GM13976 (cell line): ENCODE measurements around the gene CREG1.

Experiments used
- DNase-seq: peaks from one replicate; pipeline ENCODE4 v3.0.0; 2012; ENCODE audit warnings: low spot score
- in situ Hi-C: fragments of 300-500 bp; cut with MboI; formaldehyde crosslinking; loops from one replicate; pipeline ENCODE4 v1.12.0; 2022; ENCODE audit warnings: low sequenced_read_pairs, mixed read lengths, inconsistent platforms; ENCODE audit not compliant: unreplicated experiment
- TF ChIP-seq, protein P1 (sequence below): IDR thresholded peaks from 2 replicates; pipeline ENCODE4 v1.5.1; 2012; ENCODE audit warnings: borderline replicate concordance, mild to moderate bottlenecking; ENCODE audit not compliant: insufficient read depth; ENCODE audit errors: extremely low read depth, missing control alignments, control extremely low read depth

CREG1 gene

DNA sequence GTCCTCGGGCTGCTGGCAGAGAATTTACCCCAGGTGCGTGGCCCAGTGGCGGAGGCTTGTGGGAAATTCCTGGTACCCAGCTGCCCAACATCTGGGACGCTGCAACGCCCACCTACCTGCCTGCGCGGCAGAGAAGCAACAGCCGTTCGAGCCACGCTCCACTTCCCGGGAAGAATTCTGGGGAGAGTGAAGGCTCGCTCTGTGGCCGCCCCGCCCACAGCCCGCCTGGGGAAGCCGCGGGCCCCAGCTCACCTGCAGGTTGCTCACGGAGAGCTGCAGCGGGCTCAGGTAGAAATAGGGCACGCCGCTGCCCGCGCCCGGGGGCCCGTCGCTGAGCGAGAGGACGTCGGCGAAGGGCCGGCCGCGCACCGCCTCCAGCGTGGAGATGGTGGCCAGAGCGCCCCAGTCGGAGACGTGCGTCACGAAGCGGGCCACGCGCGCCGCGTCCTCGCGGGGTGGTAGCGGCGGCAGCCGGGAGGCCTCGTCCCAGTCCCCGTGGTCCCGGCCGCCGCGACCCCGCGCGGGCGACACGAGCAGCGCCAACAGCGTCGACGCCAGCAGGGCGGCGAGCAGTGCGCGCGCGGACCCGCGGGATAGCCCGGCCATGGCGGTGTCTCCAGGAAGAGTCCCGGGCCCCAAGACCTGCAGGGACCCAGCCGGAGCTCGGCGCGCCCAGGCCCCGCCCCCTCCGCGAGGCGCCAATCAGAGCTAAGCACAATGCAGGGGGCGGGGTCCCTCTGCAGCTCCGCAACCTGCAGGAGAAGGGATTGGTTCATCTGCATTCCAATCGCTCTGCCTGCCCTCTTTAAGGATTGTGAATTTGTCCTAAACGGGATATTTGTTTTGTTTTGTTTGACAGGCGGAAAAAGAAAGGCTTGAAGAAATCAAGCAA lies at the start of gene CREG1:
CREG1 (minus strand) TSS at position 627 of the 892 bp plus-strand sequence.
- TF ChIP-seq, protein P1, sequence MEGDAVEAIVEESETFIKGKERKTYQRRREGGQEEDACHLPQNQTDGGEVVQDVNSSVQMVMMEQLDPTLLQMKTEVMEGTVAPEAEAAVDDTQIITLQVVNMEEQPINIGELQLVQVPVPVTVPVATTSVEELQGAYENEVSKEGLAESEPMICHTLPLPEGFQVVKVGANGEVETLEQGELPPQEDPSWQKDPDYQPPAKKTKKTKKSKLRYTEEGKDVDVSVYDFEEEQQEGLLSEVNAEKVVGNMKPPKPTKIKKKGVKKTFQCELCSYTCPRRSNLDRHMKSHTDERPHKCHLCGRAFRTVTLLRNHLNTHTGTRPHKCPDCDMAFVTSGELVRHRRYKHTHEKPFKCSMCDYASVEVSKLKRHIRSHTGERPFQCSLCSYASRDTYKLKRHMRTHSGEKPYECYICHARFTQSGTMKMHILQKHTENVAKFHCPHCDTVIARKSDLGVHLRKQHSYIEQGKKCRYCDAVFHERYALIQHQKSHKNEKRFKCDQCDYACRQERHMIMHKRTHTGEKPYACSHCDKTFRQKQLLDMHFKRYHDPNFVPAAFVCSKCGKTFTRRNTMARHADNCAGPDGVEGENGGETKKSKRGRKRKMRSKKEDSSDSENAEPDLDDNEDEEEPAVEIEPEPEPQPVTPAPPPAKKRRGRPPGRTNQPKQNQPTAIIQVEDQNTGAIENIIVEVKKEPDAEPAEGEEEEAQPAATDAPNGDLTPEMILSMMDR = no peak
- in situ Hi-C loops = no loop called here
- peak; percentile 96 for DNase-seq

- TF ChIP-seq, protein P1 = no peak
- peak; percentile 25 for DNase-seq
- in situ Hi-C loops = no loop called here
These were observed 49.3 kb upstream of the CREG1 start for GRCh38 chr1:167602840-167603239.

GRCh38 chr1:167601442-167602383 lies 48.2 kb upstream of the CREG1 start:
- DNase-seq = peak; percentile 49
- in situ Hi-C loops = no loop called here
- TF ChIP-seq, protein P1 = no peak

DNA sequence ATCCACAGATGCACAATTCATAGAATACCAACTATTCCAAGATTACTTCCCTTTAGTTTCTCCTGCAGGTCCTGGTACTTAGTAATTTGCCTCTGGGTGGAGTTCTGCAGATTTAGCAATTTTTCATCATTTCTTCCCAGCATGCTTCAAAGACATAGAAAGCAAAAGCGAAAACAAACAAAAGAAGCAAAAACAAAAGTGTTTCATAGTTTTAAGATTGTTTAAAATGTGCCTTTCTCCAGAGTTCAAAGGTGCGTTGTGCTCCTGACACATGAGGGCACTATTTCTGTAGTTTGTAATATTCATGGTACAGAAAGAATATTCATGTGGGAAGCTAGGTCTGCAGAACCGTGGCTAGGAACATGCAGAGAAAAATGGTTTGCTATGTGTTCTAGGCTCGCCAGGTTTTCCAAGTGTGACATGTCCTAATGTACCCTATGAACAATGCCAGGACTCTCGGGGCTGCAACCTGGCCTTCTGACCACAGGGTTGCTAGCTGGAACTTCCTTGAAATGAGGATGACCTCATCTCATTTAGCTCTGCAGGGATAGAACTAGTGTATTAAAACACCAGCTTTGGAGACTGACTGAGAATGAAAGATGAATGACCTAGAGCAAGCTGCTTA lies 46.5 kb upstream of the CREG1 start:
- DNase-seq = peak; percentile 67
- in situ Hi-C loops = no loop called here
- TF ChIP-seq, protein P1 = peak; percentile 66

GRCh38 chr1:167594822-167595221 lies 41.3 kb upstream of the CREG1 start:
- no peak for DNase-seq
- in situ Hi-C loops = no loop called here
- TF ChIP-seq, protein P1 = no peak

DNA sequence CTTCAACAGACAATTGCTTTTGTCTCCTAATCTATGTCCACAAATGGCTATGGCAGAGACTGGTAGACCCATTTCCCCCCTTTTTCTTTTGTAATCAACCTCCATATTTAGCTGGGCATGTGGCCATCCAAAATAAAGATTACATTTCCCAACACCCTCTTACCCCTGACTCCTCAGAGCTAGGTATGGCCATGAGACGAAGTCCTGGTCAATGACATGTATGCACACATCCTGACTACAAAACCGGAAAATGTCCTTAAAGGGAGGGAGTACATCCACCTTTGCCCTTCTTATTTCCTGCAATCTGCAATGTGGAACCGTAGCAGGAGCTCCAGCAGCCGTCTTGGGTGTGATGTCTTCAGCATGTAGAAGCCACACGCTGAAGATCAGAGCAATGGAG lies 40.3 kb upstream of the CREG1 start:
- DNase-seq = no peak
- in situ Hi-C loops = no loop called here
- TF ChIP-seq, protein P1 = no peak
